HepG2 (cell line): ENCODE data around the gene GGA2. TPM values are rescaled to one million over a fixed set of nuclear protein-coding genes. Genes with fewer than 3 reads are reported as not detected.

Experiments
- ATF7 ChIP-seq, 2 experiments: fragments of 450-650 bp in 1 of 2; sonication (generic) in 1 of 2; formaldehyde crosslinking in 1 of 2; IDR thresholded peaks; 2 replicates each; pipeline versions ENCODE4 v1.4.0 to v1.6.1; 2016 to 2020; ENCODE audit warnings: antibody characterized with exemption in 1 of 2, mild to moderate bottlenecking in 1 of 2, missing genetic modification reagents in 1 of 2
- MEIS1 ChIP-seq: sonication (generic); formaldehyde crosslinking; IDR thresholded peaks from 2 replicates; pipeline ENCODE4 v1.9.0; 2021; ENCODE audit warnings: mild to moderate bottlenecking, missing genetic modification reagents, moderate library complexity, borderline replicate concordance
- MIER3 ChIP-seq: IDR thresholded peaks from 2 replicates; pipeline ENCODE4 v1.6.1; 2016; ENCODE audit warnings: missing compliant biosample characterization, borderline replicate concordance
- NR2F2 ChIP-seq: IDR thresholded peaks from 2 replicates; pipeline ENCODE4 v1.6.1; 2012; ENCODE audit warnings: low read depth, inconsistent platforms, borderline replicate concordance
- POLR2G ChIP-seq: fragments of 200-400 bp; formaldehyde crosslinking; IDR thresholded peaks from 2 replicates; pipeline ENCODE4 v1.6.1; 2018; ENCODE audit warnings: mild to moderate bottlenecking, low read depth, low read length, moderate library complexity
- SMAD9 ChIP-seq: sonication (generic); formaldehyde crosslinking; IDR thresholded peaks from 2 replicates; pipeline ENCODE4 v1.5.1; 2020; ENCODE audit warnings: mild to moderate bottlenecking, missing genetic modification reagents
- THAP11 ChIP-seq: IDR thresholded peaks from 2 replicates; pipeline ENCODE4 v1.6.1; 2016; ENCODE audit warnings: missing biosample characterization, missing genetic modification reagents
- ZFP36L1 ChIP-seq: sonication (generic); formaldehyde crosslinking; IDR thresholded peaks from 2 replicates; pipeline ENCODE4 v1.8.0; 2022; ENCODE audit warnings: mild to moderate bottlenecking, missing genetic modification reagents, moderate library complexity
- ZMYM2 ChIP-seq: sonication (generic); formaldehyde crosslinking; IDR thresholded peaks from 2 replicates; pipeline ENCODE4 v1.8.0; 2022; ENCODE audit warnings: mild to moderate bottlenecking, missing genetic modification reagents
- ZNF230 ChIP-seq: sonication (generic); formaldehyde crosslinking; IDR thresholded peaks from 2 replicates; pipeline ENCODE4 v1.4.0; 2020; ENCODE audit warnings: mild to moderate bottlenecking, missing genetic modification reagents
- ZNF44 ChIP-seq: sonication (generic); formaldehyde crosslinking; IDR thresholded peaks from 2 replicates; pipeline ENCODE4 v1.5.1; 2020; ENCODE audit warnings: mild to moderate bottlenecking, missing genetic modification reagents
- ZNF558 ChIP-seq: sonication (generic); formaldehyde crosslinking; IDR thresholded peaks from 2 replicates; pipeline ENCODE4 v1.9.0; 2022; ENCODE audit warnings: mild to moderate bottlenecking, missing genetic modification reagents, borderline replicate concordance
- ZNF724P ChIP-seq: sonication (generic); formaldehyde crosslinking; IDR thresholded peaks from 2 replicates; pipeline ENCODE4 v1.8.0; 2022; ENCODE audit warnings: missing genetic modification reagents, borderline replicate concordance
- polyA plus RNA-seq, 8 experiments: library from polyadenylated mRNA; depleted of rRNA in 3 of 8; stranded (reverse) in 7 of 8; unstranded in 1 of 8; fragments of >200 nt; fragmentation: Illumina TruSeq in 4 of 8; extraction: Trizol in 4 of 8; gene quantifications; 2 replicates each; pipeline versions ENCODE4 v1.2.1 to v1.2.3, GENCODE V29; 2011 to 2016; ENCODE audit warnings: low read depth in 4 of 8, missing spikeins in 1 of 8, mixed read lengths in 1 of 8; ENCODE audit not compliant: insufficient read depth in 1 of 8
- total RNA-seq, 5 experiments: library from RNA; depleted of rRNA; stranded (reverse); fragments of >200 nt; fragmentation: Illumina TruSeq; extraction: Trizol; gene quantifications; 2 replicates each; pipeline ENCODE4 v1.2.3, GENCODE V29; 2016; ENCODE audit warnings: low read depth in 1 of 5
- TF ChIP-seq, protein P1 (sequence below): sonication (generic); formaldehyde crosslinking; IDR thresholded peaks from 2 replicates; pipeline ENCODE4 v1.5.0; 2020; ENCODE audit warnings: missing genetic modification reagents
- TF ChIP-seq, protein P2 (sequence below): sonication (generic); formaldehyde crosslinking; IDR thresholded peaks from 2 replicates; pipeline ENCODE4 v1.9.0; 2021; ENCODE audit warnings: missing genetic modification reagents, borderline replicate concordance
- TF ChIP-seq, protein P3 (sequence below): sonication (generic); formaldehyde crosslinking; IDR thresholded peaks from 2 replicates; pipeline ENCODE4 v1.5.0; 2020; ENCODE audit warnings: missing genetic modification reagents
- TF ChIP-seq, protein P4 (sequence below): sonication (generic); formaldehyde crosslinking; IDR thresholded peaks from 2 replicates; pipeline ENCODE4 v1.4.0; 2020; ENCODE audit warnings: missing genetic modification reagents

Gene GGA2
- total and polyA plus RNA-seq, 2 of the 13 experiments (the other 11 are each of a cell fraction or from before 2014, with no cell fraction given) = 51.5 to 69.8 TPM

DNA sequence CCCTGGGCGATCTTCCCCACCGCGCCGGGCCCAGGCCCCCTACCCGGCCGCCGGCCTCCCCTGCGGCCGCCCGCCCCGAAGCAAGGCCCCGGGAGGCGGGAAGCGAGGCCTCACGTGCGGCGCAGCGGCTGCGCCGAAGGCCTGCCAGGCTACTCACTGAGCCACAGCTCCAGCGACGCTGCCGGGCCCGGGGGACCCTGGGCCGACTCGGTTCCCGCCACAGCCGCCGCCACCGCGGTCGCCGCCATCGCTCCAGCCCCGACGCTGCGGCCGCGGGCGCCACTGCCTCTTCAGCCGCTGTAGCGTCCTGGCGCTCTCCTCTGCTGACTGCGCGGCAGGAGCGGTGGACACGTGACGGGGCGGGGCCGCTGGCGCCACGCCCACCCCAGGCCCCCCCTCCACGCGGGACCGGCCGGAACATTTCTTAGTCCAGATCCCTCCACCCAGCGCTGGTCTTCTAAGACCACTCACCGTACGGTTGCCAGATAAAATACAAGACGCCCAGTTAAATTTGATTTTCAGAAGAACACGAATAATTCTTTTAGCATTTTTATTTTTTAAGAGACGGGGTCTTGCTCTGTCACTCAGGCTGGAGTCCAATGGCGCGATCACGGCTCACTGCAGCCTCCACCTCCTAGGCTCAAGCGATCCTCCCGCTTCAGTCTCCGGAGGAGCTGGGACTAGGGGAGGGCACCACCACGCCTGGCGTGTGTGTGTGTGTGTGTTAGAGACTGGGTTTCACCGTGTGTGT is at the start of gene GGA2 (continued):
- TF ChIP-seq, protein P1, sequence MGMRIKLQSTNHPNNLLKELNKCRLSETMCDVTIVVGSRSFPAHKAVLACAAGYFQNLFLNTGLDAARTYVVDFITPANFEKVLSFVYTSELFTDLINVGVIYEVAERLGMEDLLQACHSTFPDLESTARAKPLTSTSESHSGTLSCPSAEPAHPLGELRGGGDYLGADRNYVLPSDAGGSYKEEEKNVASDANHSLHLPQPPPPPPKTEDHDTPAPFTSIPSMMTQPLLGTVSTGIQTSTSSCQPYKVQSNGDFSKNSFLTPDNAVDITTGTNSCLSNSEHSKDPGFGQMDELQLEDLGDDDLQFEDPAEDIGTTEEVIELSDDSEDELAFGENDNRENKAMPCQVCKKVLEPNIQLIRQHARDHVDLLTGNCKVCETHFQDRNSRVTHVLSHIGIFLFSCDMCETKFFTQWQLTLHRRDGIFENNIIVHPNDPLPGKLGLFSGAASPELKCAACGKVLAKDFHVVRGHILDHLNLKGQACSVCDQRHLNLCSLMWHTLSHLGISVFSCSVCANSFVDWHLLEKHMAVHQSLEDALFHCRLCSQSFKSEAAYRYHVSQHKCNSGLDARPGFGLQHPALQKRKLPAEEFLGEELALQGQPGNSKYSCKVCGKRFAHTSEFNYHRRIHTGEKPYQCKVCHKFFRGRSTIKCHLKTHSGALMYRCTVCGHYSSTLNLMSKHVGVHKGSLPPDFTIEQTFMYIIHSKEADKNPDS (CRISPR knock-in tag) = no peak
- TF ChIP-seq, protein P2, sequence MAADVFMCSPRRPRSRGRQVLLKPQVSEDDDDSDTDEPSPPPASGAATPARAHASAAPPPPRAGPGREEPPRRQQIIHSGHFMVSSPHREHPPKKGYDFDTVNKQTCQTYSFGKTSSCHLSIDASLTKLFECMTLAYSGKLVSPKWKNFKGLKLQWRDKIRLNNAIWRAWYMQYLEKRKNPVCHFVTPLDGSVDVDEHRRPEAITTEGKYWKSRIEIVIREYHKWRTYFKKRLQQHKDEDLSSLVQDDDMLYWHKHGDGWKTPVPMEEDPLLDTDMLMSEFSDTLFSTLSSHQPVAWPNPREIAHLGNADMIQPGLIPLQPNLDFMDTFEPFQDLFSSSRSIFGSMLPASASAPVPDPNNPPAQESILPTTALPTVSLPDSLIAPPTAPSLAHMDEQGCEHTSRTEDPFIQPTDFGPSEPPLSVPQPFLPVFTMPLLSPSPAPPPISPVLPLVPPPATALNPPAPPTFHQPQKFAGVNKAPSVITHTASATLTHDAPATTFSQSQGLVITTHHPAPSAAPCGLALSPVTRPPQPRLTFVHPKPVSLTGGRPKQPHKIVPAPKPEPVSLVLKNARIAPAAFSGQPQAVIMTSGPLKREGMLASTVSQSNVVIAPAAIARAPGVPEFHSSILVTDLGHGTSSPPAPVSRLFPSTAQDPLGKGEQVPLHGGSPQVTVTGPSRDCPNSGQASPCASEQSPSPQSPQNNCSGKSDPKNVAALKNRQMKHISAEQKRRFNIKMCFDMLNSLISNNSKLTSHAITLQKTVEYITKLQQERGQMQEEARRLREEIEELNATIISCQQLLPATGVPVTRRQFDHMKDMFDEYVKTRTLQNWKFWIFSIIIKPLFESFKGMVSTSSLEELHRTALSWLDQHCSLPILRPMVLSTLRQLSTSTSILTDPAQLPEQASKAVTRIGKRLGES (CRISPR knock-in tag) = peak; percentile 83; the same call in 1 of the 2 replicates
- TF ChIP-seq MIER3 (CRISPR knock-in tag) (peak; percentile 58; the same call in 1 of the 2 replicates), ZMYM2 (CRISPR knock-in tag) (0 out of 2 replicates have a peak, but pooled peaks have one; percentile 26), ZNF230 (CRISPR knock-in tag) (peak; percentile 90; the same call in 1 of the 2 replicates), MEIS1 (CRISPR knock-in tag) (peak; percentile 86; the same call in 1 of the 2 replicates), ZNF44 (CRISPR knock-in tag) (0 out of 2 replicates have a peak, but pooled peaks have one; percentile 44), ZFP36L1 (CRISPR knock-in tag) (peak; percentile 73), POLR2G (peak; percentile 98), ZNF724P (peak; percentile 98; the same call in 1 of the 2 replicates), THAP11 (peak; percentile 86), ZNF558 (peak; percentile 94; the same call in 1 of the 2 replicates), SMAD9 (CRISPR knock-in tag) (no peak), ATF7 (IDR thresholded peaks at IDR 0.05) (no peak), ATF7 (CRISPR knock-in tag; IDR thresholded peaks at IDR 0.05) (peak; percentile 65; the same call in 1 of the 2 replicates), NR2F2 (no peak)
- TF ChIP-seq, protein P3, sequence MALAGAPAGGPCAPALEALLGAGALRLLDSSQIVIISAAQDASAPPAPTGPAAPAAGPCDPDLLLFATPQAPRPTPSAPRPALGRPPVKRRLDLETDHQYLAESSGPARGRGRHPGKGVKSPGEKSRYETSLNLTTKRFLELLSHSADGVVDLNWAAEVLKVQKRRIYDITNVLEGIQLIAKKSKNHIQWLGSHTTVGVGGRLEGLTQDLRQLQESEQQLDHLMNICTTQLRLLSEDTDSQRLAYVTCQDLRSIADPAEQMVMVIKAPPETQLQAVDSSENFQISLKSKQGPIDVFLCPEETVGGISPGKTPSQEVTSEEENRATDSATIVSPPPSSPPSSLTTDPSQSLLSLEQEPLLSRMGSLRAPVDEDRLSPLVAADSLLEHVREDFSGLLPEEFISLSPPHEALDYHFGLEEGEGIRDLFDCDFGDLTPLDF (CRISPR knock-in tag) = peak; percentile 87
- TF ChIP-seq, protein P4, sequence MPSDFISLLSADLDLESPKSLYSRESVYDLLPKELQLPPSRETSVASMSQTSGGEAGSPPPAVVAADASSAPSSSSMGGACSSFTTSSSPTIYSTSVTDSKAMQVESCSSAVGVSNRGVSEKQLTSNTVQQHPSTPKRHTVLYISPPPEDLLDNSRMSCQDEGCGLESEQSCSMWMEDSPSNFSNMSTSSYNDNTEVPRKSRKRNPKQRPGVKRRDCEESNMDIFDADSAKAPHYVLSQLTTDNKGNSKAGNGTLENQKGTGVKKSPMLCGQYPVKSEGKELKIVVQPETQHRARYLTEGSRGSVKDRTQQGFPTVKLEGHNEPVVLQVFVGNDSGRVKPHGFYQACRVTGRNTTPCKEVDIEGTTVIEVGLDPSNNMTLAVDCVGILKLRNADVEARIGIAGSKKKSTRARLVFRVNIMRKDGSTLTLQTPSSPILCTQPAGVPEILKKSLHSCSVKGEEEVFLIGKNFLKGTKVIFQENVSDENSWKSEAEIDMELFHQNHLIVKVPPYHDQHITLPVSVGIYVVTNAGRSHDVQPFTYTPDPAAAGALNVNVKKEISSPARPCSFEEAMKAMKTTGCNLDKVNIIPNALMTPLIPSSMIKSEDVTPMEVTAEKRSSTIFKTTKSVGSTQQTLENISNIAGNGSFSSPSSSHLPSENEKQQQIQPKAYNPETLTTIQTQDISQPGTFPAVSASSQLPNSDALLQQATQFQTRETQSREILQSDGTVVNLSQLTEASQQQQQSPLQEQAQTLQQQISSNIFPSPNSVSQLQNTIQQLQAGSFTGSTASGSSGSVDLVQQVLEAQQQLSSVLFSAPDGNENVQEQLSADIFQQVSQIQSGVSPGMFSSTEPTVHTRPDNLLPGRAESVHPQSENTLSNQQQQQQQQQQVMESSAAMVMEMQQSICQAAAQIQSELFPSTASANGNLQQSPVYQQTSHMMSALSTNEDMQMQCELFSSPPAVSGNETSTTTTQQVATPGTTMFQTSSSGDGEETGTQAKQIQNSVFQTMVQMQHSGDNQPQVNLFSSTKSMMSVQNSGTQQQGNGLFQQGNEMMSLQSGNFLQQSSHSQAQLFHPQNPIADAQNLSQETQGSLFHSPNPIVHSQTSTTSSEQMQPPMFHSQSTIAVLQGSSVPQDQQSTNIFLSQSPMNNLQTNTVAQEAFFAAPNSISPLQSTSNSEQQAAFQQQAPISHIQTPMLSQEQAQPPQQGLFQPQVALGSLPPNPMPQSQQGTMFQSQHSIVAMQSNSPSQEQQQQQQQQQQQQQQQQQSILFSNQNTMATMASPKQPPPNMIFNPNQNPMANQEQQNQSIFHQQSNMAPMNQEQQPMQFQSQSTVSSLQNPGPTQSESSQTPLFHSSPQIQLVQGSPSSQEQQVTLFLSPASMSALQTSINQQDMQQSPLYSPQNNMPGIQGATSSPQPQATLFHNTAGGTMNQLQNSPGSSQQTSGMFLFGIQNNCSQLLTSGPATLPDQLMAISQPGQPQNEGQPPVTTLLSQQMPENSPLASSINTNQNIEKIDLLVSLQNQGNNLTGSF (CRISPR knock-in tag) = peak; percentile 97
